K562 (cell line): ENCODE measurements around the gene GCN1. TPM values are rescaled to one million over a fixed set of nuclear protein-coding genes. Genes with fewer than 3 reads are reported as not detected.

Experiments
- CBFA2T3 ChIP-seq: fragments of 450-650 bp; IDR thresholded peaks from 2 replicates; pipeline ENCODE4 v1.6.1; 2017
- CCNT2 ChIP-seq: IDR thresholded peaks from 2 replicates; pipeline ENCODE4 v1.6.1; 2011; ENCODE audit warnings: borderline replicate concordance, low read depth, mild to moderate bottlenecking, moderate library complexity, mixed read lengths, low read length; ENCODE audit not compliant: insufficient read length; ENCODE audit errors: extremely low read depth
- DPF2 ChIP-seq: fragments of 450-650 bp; IDR thresholded peaks from 2 replicates; pipeline ENCODE4 v1.6.1; 2016
- FOS ChIP-seq: IDR thresholded peaks from 3 replicates; pipeline ENCODE4 v1.6.1; 2011; ENCODE audit not compliant: insufficient read length; ENCODE audit errors: extremely low read depth
- FOXA3 ChIP-seq, 2 experiments: fragments of 450-650 bp in 1 of 2; sonication (generic) in 1 of 2; formaldehyde crosslinking; IDR thresholded peaks in 1 of 2; conservative IDR thresholded peaks in 1 of 2; 2 replicates each; pipeline versions ENCODE4 v1.4.0 to v1.8.0; 2020 to 2022; ENCODE audit warnings: mild to moderate bottlenecking in 2 of 2, missing genetic modification reagents in 1 of 2
- GATA2 ChIP-seq: sonication (generic); formaldehyde crosslinking; IDR thresholded peaks from 2 replicates; pipeline ENCODE4 v1.4.0; 2020; ENCODE audit warnings: mild to moderate bottlenecking, missing genetic modification reagents
- MEF2D ChIP-seq: conservative IDR thresholded peaks from 2 replicates; pipeline ENCODE4 v1.6.1; 2016; ENCODE audit warnings: low read depth, missing genetic modification characterization, missing compliant biosample characterization
- OTX1 ChIP-seq: fragments of 450-650 bp; formaldehyde crosslinking; IDR thresholded peaks from 2 replicates; pipeline ENCODE4 v1.4.0; 2022; ENCODE audit warnings: mild to moderate bottlenecking
- PRMT5 ChIP-seq: sonication (generic); formaldehyde crosslinking; IDR thresholded peaks from 2 replicates; pipeline ENCODE4 v1.5.0; 2020; ENCODE audit warnings: missing genetic modification reagents
- SLC30A9 ChIP-seq: fragments of 250-450 bp; sonication (Bioruptor Pico); IDR thresholded peaks from 2 replicates; pipeline ENCODE4 v1.8.0; 2022; ENCODE audit warnings: mild to moderate bottlenecking, moderate library complexity
- SMARCB1 ChIP-seq: IDR thresholded peaks from 2 replicates; pipeline ENCODE4 v1.6.1; 2011; ENCODE audit warnings: improper control_type of control experiment, low read depth; ENCODE audit not compliant: insufficient read length
- SMARCE1 ChIP-seq: fragments of 450-650 bp; IDR thresholded peaks from 2 replicates; pipeline ENCODE4 v1.7.1; 2016; ENCODE audit warnings: mild to moderate bottlenecking
- TCF3 ChIP-seq: sonication (generic); formaldehyde crosslinking; IDR thresholded peaks from 2 replicates; pipeline ENCODE4 v1.4.0; 2020; ENCODE audit warnings: mild to moderate bottlenecking, missing genetic modification reagents
- TEAD1 ChIP-seq, 2 experiments: fragments of 450-650 bp in 1 of 2; sonication (generic) in 1 of 2; formaldehyde crosslinking; IDR thresholded peaks; 2 replicates each; pipeline versions ENCODE4 v1.4.0 to v1.8.0; 2020 to 2022; ENCODE audit warnings: mild to moderate bottlenecking in 2 of 2, missing genetic modification reagents in 1 of 2
- TOE1 ChIP-seq, 2 experiments: fragments of 450-650 bp in 1 of 2; sonication (generic) in 1 of 2; formaldehyde crosslinking in 1 of 2; IDR thresholded peaks; 2 replicates each; pipeline versions ENCODE4 v1.7.1 to v1.8.0; 2016 to 2022; ENCODE audit warnings: borderline replicate concordance in 2 of 2, mild to moderate bottlenecking in 2 of 2, antibody characterized with exemption in 1 of 2, inconsistent platforms in 1 of 2, low read depth in 1 of 2, missing genetic modification reagents in 1 of 2, moderate library complexity in 1 of 2
- TRIM24 ChIP-seq, 2 experiments: fragments of 450-650 bp; IDR thresholded peaks; 2 replicates each; pipeline ENCODE4 v1.6.1; 2016
- TRIM28 ChIP-seq: fragments of 450-650 bp; IDR thresholded peaks from 2 replicates; pipeline ENCODE4 v1.6.1; 2017
- ZBTB7A ChIP-seq: IDR thresholded peaks from 2 replicates; pipeline ENCODE4 v1.6.1; 2011; ENCODE audit warnings: low read depth, mild to moderate bottlenecking, low read length, moderate library complexity, borderline replicate concordance; ENCODE audit not compliant: control insufficient read depth
- ZNF121 ChIP-seq: sonication (generic); formaldehyde crosslinking; conservative IDR thresholded peaks from 2 replicates; pipeline ENCODE4 v1.8.0; 2022; ENCODE audit warnings: missing genetic modification reagents
- ZNF143 ChIP-seq: sonication (generic); formaldehyde crosslinking; IDR thresholded peaks from 2 replicates; pipeline ENCODE4 v1.9.0; 2022; ENCODE audit warnings: mild to moderate bottlenecking, missing genetic modification reagents
- ZNF384 ChIP-seq: IDR thresholded peaks from 2 replicates; pipeline ENCODE4 v1.6.1; 2012; ENCODE audit warnings: low read depth, low read length, improper control_type of control experiment
- ZNF644 ChIP-seq: fragments of 200-800 bp; sonication (Bioruptor generic); IDR thresholded peaks from 2 replicates; pipeline ENCODE4 v1.6.1; 2016; ENCODE audit warnings: low read depth, missing genetic modification characterization, missing compliant biosample characterization
- polyA plus RNA-seq, 8 experiments: library from polyadenylated mRNA; depleted of rRNA in 4 of 8; stranded (reverse) in 5 of 8; unstranded in 3 of 8; fragments of >200 nt; fragmentation: Nextera tagmentation in 2 of 8; fragmentation: Illumina TruSeq in 1 of 8; extraction: Ambion mirVana in 2 of 8; extraction: Trizol in 1 of 8; gene quantifications; 2 replicates each; pipeline versions ENCODE4 v1.2.1 to v1.2.3, GENCODE V29; 2011 to 2014; ENCODE audit warnings: inconsistent platforms in 1 of 8, missing spikeins in 1 of 8
- total RNA-seq, 7 experiments: library from RNA; depleted of rRNA in 6 of 7; stranded (reverse); fragments of >200 nt in 6 of 7; fragmentation: Illumina TruSeq in 2 of 7; extraction: Trizol in 2 of 7; gene quantifications; 2 replicates each; pipeline versions ENCODE4 v1.2.1 to v1.2.3, GENCODE V29; 2011 to 2021; ENCODE audit warnings: low replicate concordance in 1 of 7
- TF ChIP-seq, protein P1 (sequence below): fragments of 450-650 bp; formaldehyde crosslinking; conservative IDR thresholded peaks from 2 replicates; pipeline ENCODE4 v1.4.0; 2022; ENCODE audit warnings: mild to moderate bottlenecking, missing genetic modification characterization
- TF ChIP-seq, protein P2 (sequence below): fragments of 450-650 bp; IDR thresholded peaks from 2 replicates; pipeline ENCODE4 v1.6.1; 2016; ENCODE audit warnings: missing biosample characterization, missing genetic modification characterization
- TF ChIP-seq, protein P3 (sequence below): sonication (generic); formaldehyde crosslinking; IDR thresholded peaks from 2 replicates; pipeline ENCODE4 v1.9.0; 2022; ENCODE audit warnings: mild to moderate bottlenecking, missing genetic modification reagents
- TF ChIP-seq, protein P4 (sequence below), 2 experiments: fragments of 450-650 bp in 1 of 2; sonication (generic) in 1 of 2; formaldehyde crosslinking in 1 of 2; IDR thresholded peaks in 1 of 2; conservative IDR thresholded peaks in 1 of 2; 2 replicates each; pipeline versions ENCODE4 v1.6.1 to v1.8.1; 2016 to 2023; ENCODE audit warnings: mild to moderate bottlenecking in 2 of 2, moderate library complexity in 2 of 2, inconsistent platforms in 1 of 2, missing genetic modification reagents in 1 of 2

GCN1 gene
- total and polyA plus RNA-seq, 9 of the 15 experiments (the other 6 are each of a cell fraction or from before 2014, with no cell fraction given), result 11.9 to 190 (median 51.7) TPM

DNA sequence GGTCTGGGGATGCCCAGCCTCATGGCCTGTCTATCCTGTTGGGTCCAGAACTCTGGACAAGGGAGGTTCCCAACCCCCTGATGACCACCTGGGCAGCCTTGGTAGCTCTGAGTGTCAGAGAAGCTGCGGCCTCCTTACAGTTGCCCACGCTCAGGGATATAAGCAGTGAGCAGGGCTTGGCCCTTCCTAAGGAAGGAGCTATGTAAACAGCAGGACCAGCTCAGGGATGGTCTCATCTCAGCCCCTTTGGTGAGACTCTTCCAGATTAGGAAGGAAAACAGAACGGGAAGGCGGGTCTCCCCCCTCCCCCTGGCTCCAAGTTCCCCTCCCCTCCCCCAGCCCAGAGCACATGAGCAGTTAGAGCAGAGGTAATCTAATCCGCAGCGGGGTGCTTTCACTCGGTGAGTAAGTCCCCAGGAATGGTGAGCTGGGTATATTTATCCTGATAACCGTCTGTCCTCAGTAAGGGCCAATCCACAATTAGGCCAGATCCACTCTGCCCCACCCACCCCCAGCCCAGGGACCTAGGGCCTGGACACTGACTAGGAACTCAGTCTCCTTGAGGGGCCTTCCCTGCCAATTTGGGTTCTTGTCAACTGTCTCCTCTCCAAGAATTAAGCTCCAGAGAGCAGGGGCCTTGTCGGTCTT is 35.9 kb upstream of the GCN1 start (continued):
- peak in 1 of 2 experiments; percentile 43; a peak in 2 of 4 replicates for TF ChIP-seq FOXA3 (CRISPR knock-in tag; conservative IDR thresholded peaks at IDR 0.05 in 1 of 2, IDR thresholded peaks at IDR 0.05 in 1 of 2)
- 0 out of 2 replicates have a peak, but pooled peaks have one; percentile 13 for TF ChIP-seq ZNF143 (CRISPR knock-in tag)
- TF ChIP-seq SMARCE1, result peak; percentile 67
- TF ChIP-seq TRIM24 (IDR thresholded peaks at IDR 0.05), result peak in 1 of 2 experiments; percentile 30; a peak in 1 of 4 replicates
- no peak for TF ChIP-seq PRMT5 (CRISPR knock-in tag)
- TF ChIP-seq TEAD1 (CRISPR knock-in tag; IDR thresholded peaks at IDR 0.05), result peak; percentile 73 to 96
- TF ChIP-seq, protein P1, sequence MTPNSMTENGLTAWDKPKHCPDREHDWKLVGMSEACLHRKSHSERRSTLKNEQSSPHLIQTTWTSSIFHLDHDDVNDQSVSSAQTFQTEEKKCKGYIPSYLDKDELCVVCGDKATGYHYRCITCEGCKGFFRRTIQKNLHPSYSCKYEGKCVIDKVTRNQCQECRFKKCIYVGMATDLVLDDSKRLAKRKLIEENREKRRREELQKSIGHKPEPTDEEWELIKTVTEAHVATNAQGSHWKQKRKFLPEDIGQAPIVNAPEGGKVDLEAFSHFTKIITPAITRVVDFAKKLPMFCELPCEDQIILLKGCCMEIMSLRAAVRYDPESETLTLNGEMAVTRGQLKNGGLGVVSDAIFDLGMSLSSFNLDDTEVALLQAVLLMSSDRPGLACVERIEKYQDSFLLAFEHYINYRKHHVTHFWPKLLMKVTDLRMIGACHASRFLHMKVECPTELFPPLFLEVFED (CRISPR knock-in tag), result no peak
- TF ChIP-seq MEF2D, result no peak
- TF ChIP-seq CBFA2T3, result peak; percentile 85
- peak; percentile 70 for TF ChIP-seq TCF3 (CRISPR knock-in tag)
- TF ChIP-seq TOE1 (IDR thresholded peaks at IDR 0.05; ENCODE audit: borderline replicate concordance), result no peak
- TF ChIP-seq TOE1 (CRISPR knock-in tag; IDR thresholded peaks at IDR 0.05; ENCODE audit: borderline replicate concordance, low read depth), result no peak
- peak; percentile 44; the same call in 1 of the 2 replicates for TF ChIP-seq ZBTB7A
- TF ChIP-seq FOS, result peak; percentile 63
- 0 out of 2 replicates have a peak, but pooled peaks have one; percentile 44 for TF ChIP-seq ZNF644 (tag)
- no peak for TF ChIP-seq SMARCB1
- no peak for TF ChIP-seq OTX1 (CRISPR knock-in tag)
- TF ChIP-seq, protein P2, sequence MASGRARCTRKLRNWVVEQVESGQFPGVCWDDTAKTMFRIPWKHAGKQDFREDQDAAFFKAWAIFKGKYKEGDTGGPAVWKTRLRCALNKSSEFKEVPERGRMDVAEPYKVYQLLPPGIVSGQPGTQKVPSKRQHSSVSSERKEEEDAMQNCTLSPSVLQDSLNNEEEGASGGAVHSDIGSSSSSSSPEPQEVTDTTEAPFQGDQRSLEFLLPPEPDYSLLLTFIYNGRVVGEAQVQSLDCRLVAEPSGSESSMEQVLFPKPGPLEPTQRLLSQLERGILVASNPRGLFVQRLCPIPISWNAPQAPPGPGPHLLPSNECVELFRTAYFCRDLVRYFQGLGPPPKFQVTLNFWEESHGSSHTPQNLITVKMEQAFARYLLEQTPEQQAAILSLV (tag), result no peak
- TF ChIP-seq SLC30A9 (CRISPR knock-in tag), result no peak
- TF ChIP-seq ZNF121, result no peak
- peak; percentile 32; the same call in 1 of the 2 replicates for TF ChIP-seq GATA2 (CRISPR knock-in tag)
- TF ChIP-seq, protein P3, sequence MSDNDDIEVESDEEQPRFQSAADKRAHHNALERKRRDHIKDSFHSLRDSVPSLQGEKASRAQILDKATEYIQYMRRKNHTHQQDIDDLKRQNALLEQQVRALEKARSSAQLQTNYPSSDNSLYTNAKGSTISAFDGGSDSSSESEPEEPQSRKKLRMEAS (CRISPR knock-in tag), result 0 out of 2 replicates have a peak, but pooled peaks have one; percentile 13
- TF ChIP-seq TRIM28, result no peak
- TF ChIP-seq ZNF384, result no peak
- TF ChIP-seq, protein P4, sequence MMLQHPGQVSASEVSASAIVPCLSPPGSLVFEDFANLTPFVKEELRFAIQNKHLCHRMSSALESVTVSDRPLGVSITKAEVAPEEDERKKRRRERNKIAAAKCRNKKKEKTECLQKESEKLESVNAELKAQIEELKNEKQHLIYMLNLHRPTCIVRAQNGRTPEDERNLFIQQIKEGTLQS (IDR thresholded peaks at IDR 0.05), result peak; percentile 77
- TF ChIP-seq, protein P4 (CRISPR knock-in tag; conservative IDR thresholded peaks at IDR 0.05), result no peak; the same call in 1 of the 2 replicates
- TF ChIP-seq DPF2, result peak; percentile 69
- TF ChIP-seq CCNT2, result peak; percentile 34
